Measurements from ENCODE around the gene ERBB4.
"Not testable (repeated sequence)": the region's sequence is repeated elsewhere in the genome, so short reads cannot be mapped to it uniquely, and the experiment has no call there.

Gene ERBB4

GRCh38 chr2:211724933-211725332 is 813.7 kb downstream of the ERBB4 start:
- no peak overlapping the region for H3K4me3 ChIP-seq (ENCODE audit: low read length)
- DNase-seq (ENCODE audit: low read depth): no peak
- no peak for TF ChIP-seq CTCF (IDR thresholded peaks at IDR 0.05; ENCODE audit: insufficient read depth, low read depth, low read length, missing control alignments)

GRCh38 chr2:211723398-211723797 is 815.2 kb downstream of the ERBB4 start:
- DNase-seq (ENCODE audit: low read depth): peak; percentile 18
- H3K4me3 ChIP-seq (ENCODE audit: low read length): no peak overlapping the region
- TF ChIP-seq CTCF (IDR thresholded peaks at IDR 0.05; ENCODE audit: insufficient read depth, low read depth, low read length, missing control alignments): no peak

GRCh38 chr2:211722928-211723327 is 815.7 kb downstream of the ERBB4 start:
- H3K4me3 ChIP-seq (ENCODE audit: low read length): no peak overlapping the region
- TF ChIP-seq CTCF (IDR thresholded peaks at IDR 0.05; ENCODE audit: insufficient read depth, low read depth, low read length, missing control alignments): no peak
- DNase-seq (ENCODE audit: low read depth): no peak

- not testable (repeated sequence) for H3K4me3 ChIP-seq (ENCODE audit: low read length); DNase-seq (ENCODE audit: low read depth)
These were observed 816.7 kb downstream of the ERBB4 start for GRCh38 chr2:211721874-211722273.

GRCh38 chr2:211709389-211709788 is 829.2 kb downstream of the ERBB4 start:
- no peak for TF ChIP-seq CTCF (IDR thresholded peaks at IDR 0.05; ENCODE audit: insufficient read depth, low read depth, low read length, missing control alignments)
- no peak for DNase-seq (ENCODE audit: low read depth)

GRCh38 chr2:211692689-211693088 is 845.9 kb downstream of the ERBB4 start:
- no peak overlapping the region for H3K4me3 ChIP-seq (ENCODE audit: low read length)
- TF ChIP-seq CTCF (IDR thresholded peaks at IDR 0.05; ENCODE audit: insufficient read depth, low read depth, low read length, missing control alignments): no peak
- DNase-seq (ENCODE audit: low read depth): no peak

More at GRCh38 chr2:211709389-211709788, 829.2 kb downstream of the ERBB4 start:
- H3K4me3 ChIP-seq (ENCODE audit: low read length): no peak overlapping the region

GRCh38 chr2:211690736-211691135 is 847.9 kb downstream of the ERBB4 start:
- TF ChIP-seq CTCF (IDR thresholded peaks at IDR 0.05; ENCODE audit: insufficient read depth, low read depth, low read length, missing control alignments): no peak
- DNase-seq (ENCODE audit: low read depth): no peak
- no peak overlapping the region for H3K4me3 ChIP-seq (ENCODE audit: low read length)

GRCh38 chr2:211688196-211688595 is 850.4 kb downstream of the ERBB4 start:
- no peak for DNase-seq (ENCODE audit: low read depth)
- no peak overlapping the region for H3K4me3 ChIP-seq (ENCODE audit: low read length)
- TF ChIP-seq CTCF (IDR thresholded peaks at IDR 0.05; ENCODE audit: insufficient read depth, low read depth, low read length, missing control alignments): no peak

Measured in epithelial cell of esophagus (primary cell).